T-helper 1 cell treated with Interleukin-12 subunit alpha and Interleukin-12 subunit beta and Interleukin-4 antibody, amounts not matched to agents 30 μg/mL and 1 μg/mL, for 36 hours (primary cell): ENCODE data around the gene ZNF354B.
"Not testable (repeated sequence)": the region's sequence is repeated elsewhere in the genome, so short reads cannot be mapped to it uniquely, and the experiment has no call there.

ENCODE experiments used
- H3K27ac Mint-ChIP-seq: one replicate; pipeline ENCODE4 v1.8.0; 2021; ENCODE audit warnings: mild to moderate bottlenecking, mixed read lengths
- H3K27me3 Mint-ChIP-seq: one replicate; pipeline ENCODE4 v1.8.0; 2021; ENCODE audit warnings: low read depth, mixed read lengths
- H3K36me3 Mint-ChIP-seq: one replicate; pipeline ENCODE4 v1.8.0; 2021; ENCODE audit warnings: low read depth, mixed read lengths
- H3K4me1 Mint-ChIP-seq: one replicate; pipeline ENCODE4 v1.8.0; 2021; ENCODE audit warnings: low read depth, mixed read lengths
- H3K4me3 Mint-ChIP-seq: one replicate; pipeline ENCODE4 v1.8.0; 2021; ENCODE audit warnings: mild to moderate bottlenecking, moderate library complexity, mixed read lengths
- H3K9me3 Mint-ChIP-seq: one replicate; pipeline ENCODE4 v1.8.0; 2021; ENCODE audit warnings: mixed read lengths

ZNF354B gene

DNA sequence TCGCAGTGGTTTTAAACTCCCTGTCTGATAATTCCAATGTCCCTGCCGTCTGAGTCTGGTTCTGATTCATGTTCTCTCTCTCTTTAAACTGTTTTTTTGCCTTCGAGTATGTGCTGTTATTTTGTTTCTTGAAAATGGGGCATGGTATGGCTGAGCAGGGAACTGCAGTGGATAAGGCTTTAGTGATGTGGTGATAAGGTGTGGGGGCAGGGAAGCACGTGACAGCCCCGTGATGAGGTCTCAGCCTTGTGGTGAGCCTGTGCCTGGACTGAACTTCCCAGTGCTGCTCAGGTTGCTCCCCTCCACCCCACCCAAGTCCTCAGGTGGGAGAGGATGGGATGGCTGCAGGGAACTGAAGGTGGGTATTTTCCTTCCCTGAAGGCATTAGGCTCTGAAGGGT lies 5.5 kb upstream of the ZNF354B start:
- Mint-ChIP-seq H3K27ac (no peak overlapping the region), H3K4me3 (no peak overlapping the region), H3K36me3 (peaks cover 3% of the 10 kb centered on the region), H3K9me3 (peaks cover 17% of the 10 kb centered on the region), H3K4me1 (peaks cover 2% of the 10 kb centered on the region), H3K27me3 (no peaks in the 10 kb centered on the region)

DNA sequence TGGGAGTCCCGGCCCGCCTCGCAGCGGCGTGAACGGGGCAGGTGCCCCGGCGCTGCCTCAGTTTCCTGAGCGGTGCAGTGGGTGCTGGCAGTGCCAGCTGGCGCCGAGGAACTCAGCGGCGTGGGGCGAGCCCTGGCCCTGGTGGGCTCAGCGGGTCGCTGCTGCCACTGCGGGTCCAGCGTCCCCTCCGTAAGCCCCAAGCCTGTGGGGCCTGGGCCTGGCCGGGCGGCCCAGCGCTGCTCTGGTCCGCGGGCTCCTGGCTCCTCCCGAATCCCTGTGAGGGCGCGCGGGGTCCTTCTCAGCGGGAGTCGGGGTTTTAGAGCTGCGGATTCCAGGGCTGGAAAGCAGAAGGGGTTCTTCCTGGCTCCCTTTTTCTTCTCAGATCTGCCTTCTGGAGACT lies 862 bp downstream of the ZNF354B start:
- Mint-ChIP-seq H3K4me3 (peak overlapping the region; percentile 58), H3K9me3 (peaks cover 14% of the 10 kb centered on the region), H3K4me1 (peaks cover 18% of the 10 kb centered on the region)

DNA sequence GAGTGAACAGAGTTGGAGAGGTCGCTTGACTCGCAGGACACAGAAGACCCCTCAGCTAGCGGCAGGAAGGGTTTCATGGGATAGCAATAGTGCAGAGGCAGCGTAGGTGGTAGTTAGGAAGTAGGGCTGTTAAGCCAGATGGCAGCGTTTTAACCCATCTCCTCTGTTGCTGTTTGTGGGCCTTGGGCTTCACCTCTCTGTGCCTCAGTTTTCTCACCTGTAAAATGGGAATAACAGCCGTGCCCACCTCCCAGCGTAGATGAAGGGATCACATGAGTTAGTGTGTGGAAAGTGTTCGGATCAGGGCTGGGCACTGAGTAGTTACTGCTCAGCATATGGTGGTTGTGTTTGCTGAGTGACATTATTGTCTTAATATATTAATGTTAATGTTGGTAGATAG lies 1.9 kb downstream of the ZNF354B start:
- Mint-ChIP-seq H3K4me1 (peaks cover 18% of the 10 kb centered on the region), H3K9me3 (peaks cover 19% of the 10 kb centered on the region), H3K27ac (no peak overlapping the region), H3K4me3 (peak overlapping the region; percentile 82), H3K27me3 (no peaks in the 10 kb centered on the region), H3K36me3 (peaks cover 42% of the 10 kb centered on the region)

More for the DNA sequence above, 862 bp downstream of the ZNF354B start:
- not testable (repeated sequence) for H3K27ac Mint-ChIP-seq, H3K27me3 Mint-ChIP-seq
- peaks cover 31% of the 10 kb centered on the region for H3K36me3 Mint-ChIP-seq

DNA sequence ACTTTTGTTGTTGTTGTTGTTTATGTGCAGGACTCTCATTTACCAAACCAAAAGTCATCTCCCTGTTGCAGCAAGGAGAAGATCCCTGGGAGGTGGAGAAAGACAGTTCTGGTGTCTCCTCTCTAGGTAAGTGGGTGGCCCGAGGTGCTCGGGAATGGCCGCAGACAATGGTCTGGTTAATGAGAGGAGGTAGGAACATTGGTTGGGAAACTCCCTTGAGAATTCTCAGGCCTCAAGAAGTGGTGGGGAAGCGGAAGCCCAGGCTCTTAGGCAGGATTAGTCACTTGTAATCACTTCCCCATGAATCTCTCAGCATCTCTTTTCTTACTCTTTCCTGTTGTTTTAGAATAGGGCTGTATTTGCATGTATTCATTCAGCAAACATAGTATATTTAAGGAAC lies 7.2 kb downstream of the ZNF354B start:
- H3K9me3 Mint-ChIP-seq = peaks cover 46% of the 10 kb centered on the region
- H3K27ac Mint-ChIP-seq = no peak overlapping the region
- peaks cover 77% of the 10 kb centered on the region for H3K36me3 Mint-ChIP-seq

DNA sequence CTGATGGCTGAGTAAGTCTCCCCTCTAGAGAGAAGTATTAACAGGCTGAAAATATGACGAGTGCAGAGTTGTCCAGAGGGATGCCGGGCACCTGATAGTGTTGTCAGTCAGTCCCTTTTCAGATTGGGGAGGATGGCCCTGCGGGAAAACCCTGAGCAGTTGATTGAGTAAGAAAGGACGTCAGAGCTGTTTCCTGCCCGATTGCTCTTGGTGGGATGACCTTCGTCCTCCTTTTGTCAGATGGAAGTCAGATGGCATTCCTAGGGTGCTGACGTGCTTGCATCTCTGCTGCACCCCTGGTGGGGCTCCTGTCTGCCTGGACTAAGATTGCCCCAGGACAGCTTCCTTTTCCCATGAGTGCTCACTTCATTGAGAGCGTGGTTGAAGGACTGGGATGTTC lies 9.8 kb downstream of the ZNF354B start:
- Mint-ChIP-seq H3K27me3 (no peaks in the 10 kb centered on the region), H3K4me3 (no peak overlapping the region), H3K9me3 (peaks cover 65% of the 10 kb centered on the region), H3K27ac (no peak overlapping the region), H3K36me3 (peaks cover 84% of the 10 kb centered on the region), H3K4me1 (no peaks in the 10 kb centered on the region)

More for the DNA sequence above, 7.2 kb downstream of the ZNF354B start:
- H3K4me1 Mint-ChIP-seq = peaks cover 4% of the 10 kb centered on the region
- no peaks in the 10 kb centered on the region for H3K27me3 Mint-ChIP-seq
- no peak overlapping the region for H3K4me3 Mint-ChIP-seq

DNA sequence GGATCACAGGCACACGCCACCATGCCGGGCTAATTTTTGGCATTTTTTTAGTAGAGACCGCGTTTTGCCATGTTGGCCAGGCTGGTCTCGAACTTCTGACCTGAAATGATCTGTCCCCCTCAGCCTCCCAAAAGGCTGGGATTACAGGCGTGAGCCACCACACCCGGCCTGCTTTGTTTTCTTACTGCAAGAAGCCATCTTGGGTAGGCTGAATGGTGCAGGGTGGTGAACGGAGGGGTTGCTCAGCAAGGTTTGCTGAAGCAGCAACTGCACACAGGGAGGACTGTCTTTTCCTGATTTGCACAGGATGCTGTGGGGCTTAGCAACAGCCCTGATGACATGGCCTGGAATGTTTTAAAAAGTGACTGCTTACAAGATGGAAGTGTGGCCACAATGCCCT lies 10.7 kb downstream of the ZNF354B start:
- Mint-ChIP-seq H3K9me3 (peaks cover 73% of the 10 kb centered on the region), H3K27ac (no peak overlapping the region), H3K27me3 (no peaks in the 10 kb centered on the region), H3K36me3 (peaks cover 88% of the 10 kb centered on the region), H3K4me1 (no peaks in the 10 kb centered on the region), H3K4me3 (no peak overlapping the region)

DNA sequence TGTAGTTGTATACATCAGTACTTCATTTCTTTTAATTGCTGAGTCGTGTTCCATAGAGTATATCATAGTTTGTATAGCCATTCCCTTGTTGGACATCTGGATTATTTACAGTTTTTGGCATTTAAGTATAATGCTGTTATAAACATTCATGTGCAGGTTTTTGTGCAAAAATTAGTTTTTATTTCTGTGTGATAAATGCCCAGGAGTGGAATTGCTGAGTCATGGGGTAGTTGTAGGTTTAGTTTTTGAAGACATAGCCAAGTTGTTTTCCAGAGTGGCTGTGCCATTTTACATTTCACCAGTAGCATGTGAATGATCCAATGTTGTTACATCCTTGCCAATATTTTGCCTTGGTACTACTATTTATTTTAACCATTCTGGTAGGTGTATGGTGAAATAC lies 12.5 kb downstream of the ZNF354B start:
- Mint-ChIP-seq H3K9me3 (peaks cover 76% of the 10 kb centered on the region), H3K36me3 (peaks cover 87% of the 10 kb centered on the region), H3K4me3 (no peak overlapping the region), H3K27me3 (no peaks in the 10 kb centered on the region), H3K4me1 (no peaks in the 10 kb centered on the region), H3K27ac (no peak overlapping the region)

DNA sequence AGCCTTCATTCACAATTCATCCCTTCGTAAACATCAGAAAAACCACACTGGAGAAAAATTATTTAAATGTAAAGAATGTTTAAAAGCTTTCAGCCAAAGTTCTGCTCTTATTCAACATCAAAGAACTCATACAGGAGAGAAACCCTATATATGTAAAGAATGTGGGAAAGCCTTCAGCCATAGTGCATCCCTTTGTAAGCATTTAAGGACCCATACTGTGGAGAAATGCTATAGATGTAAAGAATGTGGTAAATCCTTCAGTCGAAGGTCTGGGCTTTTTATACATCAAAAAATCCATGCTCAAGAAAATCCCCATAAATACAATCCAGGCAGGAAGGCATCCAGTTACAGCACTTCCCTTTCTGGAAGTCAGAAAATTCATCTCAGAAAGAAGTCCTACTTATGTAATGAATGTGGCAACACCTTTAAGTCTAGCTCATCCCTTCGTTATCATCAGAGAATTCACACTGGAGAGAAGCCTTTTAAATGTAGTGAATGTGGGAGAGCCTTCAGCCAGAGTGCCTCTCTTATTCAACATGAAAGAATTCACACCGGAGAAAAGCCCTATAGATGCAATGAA lies 23.5 kb downstream of the ZNF354B start:
- H3K27ac Mint-ChIP-seq, H3K4me1 Mint-ChIP-seq, H3K4me3 Mint-ChIP-seq, H3K27me3 Mint-ChIP-seq: not testable (repeated sequence)
- H3K36me3 Mint-ChIP-seq = peaks cover 76% of the 10 kb centered on the region
- peaks cover 63% of the 10 kb centered on the region for H3K9me3 Mint-ChIP-seq

DNA sequence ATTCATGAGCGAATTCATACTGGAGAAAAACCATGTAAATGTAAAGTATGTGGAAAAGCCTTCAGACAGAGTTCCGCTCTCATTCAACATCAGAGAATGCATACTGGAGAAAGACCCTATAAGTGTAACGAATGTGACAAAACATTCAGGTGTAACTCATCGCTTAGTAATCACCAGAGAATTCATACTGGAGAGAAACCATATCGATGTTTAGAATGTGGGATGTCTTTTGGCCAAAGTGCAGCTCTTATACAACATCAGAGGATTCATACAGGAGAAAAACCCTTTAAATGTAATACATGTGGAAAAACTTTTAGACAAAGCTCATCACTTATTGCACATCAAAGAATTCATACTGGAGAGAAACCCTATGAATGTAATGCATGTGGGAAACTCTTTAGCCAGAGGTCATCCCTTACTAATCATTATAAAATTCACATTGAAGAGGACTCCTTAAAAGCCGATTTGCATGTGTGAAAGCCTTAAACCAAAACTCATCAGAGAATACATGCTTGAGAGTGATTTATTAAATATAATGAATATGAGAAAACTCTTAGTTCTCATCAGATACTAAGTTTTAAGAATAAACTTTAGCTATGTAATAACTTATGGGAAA lies 24.2 kb downstream of the ZNF354B start:
- peaks cover 63% of the 10 kb centered on the region for H3K9me3 Mint-ChIP-seq
- H3K27me3 Mint-ChIP-seq = no peaks in the 10 kb centered on the region
- peaks cover 78% of the 10 kb centered on the region for H3K36me3 Mint-ChIP-seq
- H3K4me3 Mint-ChIP-seq = no peak overlapping the region
- no peaks in the 10 kb centered on the region for H3K4me1 Mint-ChIP-seq
- H3K27ac Mint-ChIP-seq = no peak overlapping the region

DNA sequence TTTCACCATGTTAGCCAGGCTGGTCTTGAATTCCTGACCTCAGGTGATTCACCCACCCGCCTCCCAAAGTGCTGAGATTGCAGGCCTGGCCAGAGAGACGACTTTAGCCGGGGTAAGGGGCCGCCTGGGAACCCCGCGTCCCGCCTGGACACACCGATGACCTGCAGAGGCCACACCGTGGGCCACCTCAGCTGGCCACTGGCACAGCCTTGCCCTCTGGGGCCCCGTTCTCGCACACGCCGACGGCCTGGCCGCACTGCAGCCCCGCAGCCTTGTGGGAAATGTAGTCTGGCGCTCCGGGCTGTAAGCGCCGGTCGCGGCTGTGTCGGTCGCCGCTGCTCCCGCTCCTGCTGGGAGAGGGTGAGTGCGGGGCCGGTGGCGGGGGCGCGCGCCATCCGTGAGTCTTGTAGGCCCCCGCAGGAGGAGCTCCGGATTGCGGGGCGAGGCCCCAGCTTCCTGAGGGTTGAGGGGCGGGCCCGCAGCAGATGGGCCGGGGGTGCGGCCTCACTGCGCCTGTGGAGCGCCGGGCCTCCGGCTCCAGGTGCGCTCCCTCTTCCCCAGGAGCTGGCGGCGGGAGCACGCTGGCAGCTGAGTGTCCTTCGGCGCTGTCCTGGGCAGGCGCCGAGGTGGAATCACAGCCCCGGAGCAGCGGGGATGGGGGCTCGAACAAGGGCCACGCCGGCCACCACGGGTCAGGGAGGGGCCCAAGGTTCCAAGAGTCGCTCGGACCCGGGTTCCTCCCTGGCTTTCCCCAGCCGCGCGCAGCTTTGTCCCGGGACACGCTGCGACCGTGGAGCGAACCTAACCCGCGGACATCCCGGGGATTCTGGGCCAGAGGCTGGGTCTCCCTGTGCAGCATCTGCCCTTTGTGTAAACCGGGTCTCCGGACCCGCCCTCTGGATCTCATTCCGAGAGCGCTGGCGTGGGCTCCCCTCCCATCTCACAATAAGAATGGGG lies 36.1 kb downstream of the ZNF354B start, which contains the start of gene ZFP2:
Gene ZFP2, plus strand, starts transcription at position 299 of the 957 bp plus-strand sequence. CDS start 35,401 bp downstream, outside the sequence.
- Mint-ChIP-seq H3K4me1 (no peaks in the 10 kb centered on the region), H3K4me3 (peak within 1 kb of the TSS; percentile 71), H3K27me3 (no peaks in the 10 kb centered on the region), H3K27ac (no peak within 1 kb of the TSS), H3K9me3 (peaks cover 63% of the 10 kb centered on the region), H3K36me3 (peaks cover 3% of the 10 kb centered on the region)

DNA sequence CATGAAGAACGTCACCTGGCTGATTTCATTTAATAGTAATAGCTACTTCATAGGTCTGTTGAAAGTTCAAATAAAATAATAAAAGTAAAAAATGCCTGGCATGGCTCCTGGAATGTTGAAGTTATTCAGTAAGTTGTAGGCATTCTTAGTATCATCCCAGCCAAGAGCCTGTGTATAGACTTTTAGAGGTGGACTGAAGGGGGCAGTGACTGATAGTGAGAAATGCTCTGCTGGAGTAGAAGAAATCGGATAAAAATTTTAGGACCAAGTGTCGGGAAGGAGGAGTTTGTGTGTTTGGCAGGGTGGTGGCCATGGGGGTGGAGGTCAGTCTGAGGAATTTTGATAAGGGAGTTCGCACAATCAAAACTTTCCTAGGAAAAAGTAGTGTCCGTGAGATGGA lies 39.5 kb downstream of the ZNF354B start:
- Mint-ChIP-seq H3K4me1 (no peaks in the 10 kb centered on the region), H3K27me3 (no peaks in the 10 kb centered on the region), H3K36me3 (no peaks in the 10 kb centered on the region), H3K4me3 (no peak overlapping the region), H3K27ac (no peak overlapping the region), H3K9me3 (peaks cover 62% of the 10 kb centered on the region)

DNA sequence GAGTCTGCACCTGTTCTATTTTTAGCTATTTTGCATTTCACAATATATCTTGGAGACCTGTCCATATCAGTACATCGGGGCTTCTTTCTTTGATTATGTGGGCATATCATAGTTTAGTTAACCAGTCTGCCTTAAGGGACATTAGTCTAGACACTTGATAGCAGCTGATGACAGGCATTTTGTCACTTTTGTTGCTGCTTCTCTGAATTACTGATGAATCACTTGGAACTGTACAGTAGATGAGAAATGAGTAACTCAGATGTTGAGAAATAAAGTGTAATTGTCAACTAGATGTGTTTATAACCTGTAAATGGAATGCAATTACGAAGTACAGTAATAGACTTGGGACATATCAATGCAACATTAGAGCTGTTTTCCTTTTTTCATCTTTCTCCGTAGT lies 43.1 kb downstream of the ZNF354B start:
- H3K4me3 Mint-ChIP-seq = no peak overlapping the region
- no peaks in the 10 kb centered on the region for H3K36me3 Mint-ChIP-seq
- H3K9me3 Mint-ChIP-seq = peaks cover 56% of the 10 kb centered on the region
- H3K4me1 Mint-ChIP-seq = no peaks in the 10 kb centered on the region
- no peaks in the 10 kb centered on the region for H3K27me3 Mint-ChIP-seq
- no peak overlapping the region for H3K27ac Mint-ChIP-seq

DNA sequence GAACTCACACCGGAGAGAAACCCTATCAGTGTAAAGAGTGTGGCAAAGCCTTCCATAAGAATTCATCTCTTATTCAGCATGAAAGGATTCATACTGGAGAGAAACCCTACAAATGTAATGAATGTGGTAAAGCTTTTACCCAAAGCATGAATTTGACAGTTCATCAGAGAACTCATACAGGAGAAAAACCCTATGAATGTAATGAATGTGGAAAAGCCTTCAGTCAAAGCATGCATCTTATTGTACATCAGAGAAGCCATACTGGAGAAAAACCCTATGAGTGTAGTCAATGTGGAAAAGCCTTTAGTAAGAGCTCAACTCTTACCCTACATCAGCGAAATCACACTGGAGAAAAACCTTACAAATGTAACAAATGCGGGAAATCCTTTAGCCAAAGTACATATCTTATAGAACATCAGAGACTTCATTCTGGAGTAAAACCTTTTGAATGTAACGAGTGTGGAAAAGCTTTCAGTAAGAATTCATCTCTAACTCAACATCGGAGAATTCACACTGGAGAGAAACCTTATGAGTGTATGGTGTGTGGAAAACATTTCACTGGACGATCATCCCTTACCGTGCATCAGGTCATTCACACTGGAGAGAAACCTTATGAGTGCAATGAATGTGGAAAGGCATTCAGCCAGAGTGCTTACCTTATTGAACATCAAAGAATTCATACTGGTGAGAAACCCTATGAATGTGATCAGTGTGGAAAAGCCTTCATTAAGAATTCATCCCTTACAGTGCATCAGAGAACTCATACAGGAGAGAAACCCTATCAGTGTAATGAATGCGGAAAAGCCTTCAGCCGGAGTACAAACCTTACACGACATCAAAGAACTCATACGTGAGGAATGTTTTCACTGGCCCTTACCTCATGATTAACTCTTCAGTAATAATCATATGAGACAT lies 72.3 kb downstream of the ZNF354B start:
- peaks cover 79% of the 10 kb centered on the region for H3K9me3 Mint-ChIP-seq
- no peaks in the 10 kb centered on the region for H3K27me3 Mint-ChIP-seq
- no peak overlapping the region for H3K4me3 Mint-ChIP-seq
- H3K4me1 Mint-ChIP-seq = no peaks in the 10 kb centered on the region
- H3K27ac Mint-ChIP-seq = no peak overlapping the region
- H3K36me3 Mint-ChIP-seq = peaks cover 2% of the 10 kb centered on the region
